Measurements from ENCODE around the gene ACBD6.

The ACBD6 gene

DNA sequence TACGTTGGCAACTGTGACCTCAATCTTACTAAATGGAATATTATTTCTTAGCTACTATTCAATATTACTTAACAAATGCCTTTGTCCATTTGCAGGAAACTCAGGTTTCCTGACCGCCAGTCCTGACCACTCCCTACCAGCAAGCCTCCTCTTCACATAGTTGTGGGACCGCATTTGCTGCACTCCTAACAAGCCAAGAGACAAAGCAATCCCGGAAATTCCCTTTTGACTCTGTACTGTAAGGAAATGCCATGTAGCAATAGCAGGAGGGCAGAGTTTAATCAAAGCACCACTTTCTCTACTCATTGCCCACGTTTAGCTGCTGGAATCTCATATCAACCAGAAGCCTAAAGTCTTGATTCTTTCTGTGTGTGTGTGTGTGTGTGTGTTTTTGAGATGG lies 28.1 kb upstream of the ACBD6 start:
- in situ Hi-C loops (cut with HindIII; ENCODE audit: low pct_ligation_motif_present, low pct_unique_long_range_greater_than_20kb, low sequenced_read_pairs): loop anchor here (25.0 kb wide), 1 partner anchor 332 kb away; no protein-coding TSS in a partner anchor
- peak; percentile 25 for DNase-seq

DNA sequence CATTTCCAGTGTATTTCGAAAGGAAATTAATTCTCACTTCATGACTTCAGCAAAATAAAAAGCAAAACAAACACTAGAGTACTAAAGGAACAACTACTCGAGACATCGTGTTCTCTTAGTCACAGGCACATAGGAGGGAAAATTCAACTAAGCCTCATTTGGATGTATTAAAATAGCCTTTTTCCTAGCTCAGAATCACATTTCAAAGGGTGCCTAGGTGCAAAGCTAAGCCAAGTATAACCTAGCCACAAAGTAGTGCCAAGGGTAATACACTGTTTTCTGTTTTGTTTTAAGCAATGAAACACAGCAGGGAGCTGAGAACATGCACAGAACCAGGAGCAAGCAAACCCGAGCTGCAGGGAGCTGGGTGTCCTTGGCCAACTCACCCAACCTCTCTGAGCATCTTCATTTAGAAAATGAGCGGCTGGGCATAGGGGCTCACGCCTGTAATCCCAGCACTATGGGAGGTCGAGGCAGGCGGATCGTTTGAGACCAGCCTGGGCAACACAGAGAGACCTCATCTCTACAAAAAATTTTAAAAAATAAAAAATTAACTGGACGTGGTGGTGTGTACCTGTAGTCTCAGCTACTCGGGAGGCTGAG lies 26.6 kb upstream of the ACBD6 start:
- no peak for DNase-seq
- in situ Hi-C loops (cut with HindIII; ENCODE audit: low pct_ligation_motif_present, low pct_unique_long_range_greater_than_20kb, low sequenced_read_pairs): loop anchor here (25.0 kb wide), 1 partner anchor 333 kb away; no protein-coding TSS in a partner anchor

DNA sequence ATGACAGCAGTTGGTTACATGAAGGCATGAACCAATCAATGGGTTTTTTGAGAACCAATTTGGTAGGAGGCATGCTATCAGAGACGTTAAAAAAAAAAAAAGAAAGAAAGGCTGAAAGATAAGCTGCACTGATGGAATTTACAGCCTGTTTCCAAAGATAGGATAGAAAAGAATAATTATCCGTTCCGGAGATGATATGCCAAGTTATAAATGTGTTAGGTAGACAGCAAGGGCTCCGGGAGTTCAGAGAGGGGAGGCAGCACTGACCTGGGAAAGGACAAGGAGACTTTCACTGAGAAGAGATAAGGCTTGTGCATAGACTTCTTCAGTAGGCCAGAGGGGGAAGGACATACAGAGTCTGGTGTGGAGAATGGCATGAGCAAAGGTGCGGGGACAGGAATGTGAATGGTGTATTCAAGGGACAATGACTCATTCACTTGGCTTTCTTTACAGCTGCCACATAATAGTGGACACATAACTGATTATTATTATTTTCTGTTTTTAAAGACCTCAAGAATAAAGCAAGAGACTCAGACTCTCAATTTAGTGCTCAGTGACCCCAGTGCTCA lies 24.8 kb upstream of the ACBD6 start:
- in situ Hi-C loops (cut with HindIII; ENCODE audit: low pct_ligation_motif_present, low pct_unique_long_range_greater_than_20kb, low sequenced_read_pairs): loop anchor here (25.0 kb wide), 1 partner anchor 335 kb away; no protein-coding TSS in a partner anchor
- DNase-seq: peak; percentile 13

DNA sequence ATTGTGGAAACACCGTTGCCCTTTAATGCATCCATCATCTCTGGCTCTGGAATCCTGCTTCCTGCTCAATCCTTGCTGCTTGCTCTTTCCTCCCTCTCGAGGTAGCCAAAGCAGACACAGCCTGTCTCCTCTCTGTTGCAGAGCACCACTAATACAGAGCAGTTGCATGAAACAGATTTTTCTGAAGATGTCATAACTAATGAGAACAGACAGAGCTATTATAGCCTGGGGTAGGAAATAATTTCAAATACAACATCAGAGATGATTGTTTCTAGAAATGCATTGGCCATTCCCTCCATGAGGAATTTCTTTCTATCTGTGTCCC lies 23.3 kb upstream of the ACBD6 start:
- in situ Hi-C loops (cut with HindIII; ENCODE audit: low pct_ligation_motif_present, low pct_unique_long_range_greater_than_20kb, low sequenced_read_pairs): loop anchor here (25.0 kb wide), 1 partner anchor 337 kb away; no protein-coding TSS in a partner anchor
- no peak for DNase-seq

GRCh38 chr1:180524915-180525714 lies 22.7 kb upstream of the ACBD6 start:
- in situ Hi-C loops (cut with HindIII; ENCODE audit: low pct_ligation_motif_present, low pct_unique_long_range_greater_than_20kb, low sequenced_read_pairs): loop anchor here (25.0 kb wide), 1 partner anchor 337 kb away; no protein-coding TSS in a partner anchor
- DNase-seq: no peak

GRCh38 chr1:180524160-180524914 lies 22.0 kb upstream of the ACBD6 start:
- DNase-seq: no peak
- in situ Hi-C loops (cut with HindIII; ENCODE audit: low pct_ligation_motif_present, low pct_unique_long_range_greater_than_20kb, low sequenced_read_pairs): no loop called here

DNA sequence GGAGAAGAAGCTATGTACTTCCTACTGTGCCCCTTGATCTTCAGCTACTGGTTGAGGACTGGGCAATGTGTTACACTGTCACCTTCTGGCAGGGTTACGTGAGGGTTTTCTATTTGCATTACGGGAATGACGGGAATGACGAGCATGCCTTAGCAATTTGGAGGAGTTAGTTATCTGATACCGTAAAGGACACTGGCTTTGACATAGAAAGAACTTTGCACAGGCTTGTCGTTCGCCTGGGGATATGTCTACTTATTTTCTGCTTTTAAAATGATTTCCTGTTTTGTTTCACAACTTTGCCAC lies 19.8 kb upstream of the ACBD6 start:
- in situ Hi-C loops (cut with HindIII; ENCODE audit: low pct_ligation_motif_present, low pct_unique_long_range_greater_than_20kb, low sequenced_read_pairs): no loop called here
- DNase-seq: no peak

- DNase-seq: no peak
- in situ Hi-C loops (cut with HindIII; ENCODE audit: low pct_ligation_motif_present, low pct_unique_long_range_greater_than_20kb, low sequenced_read_pairs): no loop called here
Measured at GRCh38 chr1:180521474-180522212, 19.3 kb upstream of the ACBD6 start.

DNA sequence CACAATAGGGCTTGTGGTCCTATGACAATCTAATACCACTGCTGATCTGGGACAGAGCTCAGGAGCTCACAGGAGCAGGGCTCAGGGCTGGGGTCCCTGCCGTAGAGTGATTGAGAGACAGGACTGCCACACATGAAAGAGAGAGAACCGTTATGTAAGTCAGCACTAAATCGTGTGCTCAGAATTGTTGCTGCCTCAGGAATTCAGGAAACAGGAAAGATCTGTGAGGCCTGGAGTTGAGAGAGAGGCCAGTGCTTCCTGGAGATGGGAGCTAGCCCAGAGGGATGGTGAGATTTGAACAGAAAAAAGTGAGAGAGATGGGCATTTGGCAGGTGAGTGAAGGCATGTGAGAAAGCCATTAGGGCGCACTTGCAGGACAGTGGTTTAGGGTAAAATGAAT lies 17.5 kb upstream of the ACBD6 start:
- DNase-seq: no peak
- in situ Hi-C loops (cut with HindIII; ENCODE audit: low pct_ligation_motif_present, low pct_unique_long_range_greater_than_20kb, low sequenced_read_pairs): no loop called here

DNA sequence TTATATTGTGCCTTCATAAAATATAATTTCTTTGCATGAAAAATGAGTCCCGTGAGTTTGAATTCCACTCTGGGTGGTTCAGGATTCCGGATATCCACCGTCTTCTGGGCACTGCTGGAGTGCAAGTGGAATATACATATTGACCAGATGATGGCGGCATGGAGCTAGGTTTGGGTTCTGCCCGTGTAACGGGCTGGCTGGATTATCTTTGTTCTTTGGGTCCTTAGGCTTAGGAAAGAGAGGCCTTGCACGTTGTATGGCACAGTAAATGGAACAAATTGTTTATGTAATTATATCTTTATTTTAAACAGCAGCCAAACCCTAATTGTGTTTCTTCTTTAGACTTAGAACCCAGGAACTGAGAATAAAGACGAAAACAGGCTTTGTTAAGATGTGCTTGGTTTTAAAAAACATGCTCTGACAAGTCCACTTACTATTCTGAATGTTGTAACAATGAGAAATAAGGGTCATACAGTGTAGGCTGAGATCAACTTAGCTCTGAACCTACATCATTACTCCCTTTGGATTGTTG lies 13.5 kb upstream of the ACBD6 start:
- DNase-seq: peak; percentile 88
- in situ Hi-C loops (cut with HindIII; ENCODE audit: low pct_ligation_motif_present, low pct_unique_long_range_greater_than_20kb, low sequenced_read_pairs): no loop called here

- DNase-seq: no peak
- in situ Hi-C loops (cut with HindIII; ENCODE audit: low pct_ligation_motif_present, low pct_unique_long_range_greater_than_20kb, low sequenced_read_pairs): no loop called here
Measured at GRCh38 chr1:180515364-180515763, 13.0 kb upstream of the ACBD6 start.

DNA sequence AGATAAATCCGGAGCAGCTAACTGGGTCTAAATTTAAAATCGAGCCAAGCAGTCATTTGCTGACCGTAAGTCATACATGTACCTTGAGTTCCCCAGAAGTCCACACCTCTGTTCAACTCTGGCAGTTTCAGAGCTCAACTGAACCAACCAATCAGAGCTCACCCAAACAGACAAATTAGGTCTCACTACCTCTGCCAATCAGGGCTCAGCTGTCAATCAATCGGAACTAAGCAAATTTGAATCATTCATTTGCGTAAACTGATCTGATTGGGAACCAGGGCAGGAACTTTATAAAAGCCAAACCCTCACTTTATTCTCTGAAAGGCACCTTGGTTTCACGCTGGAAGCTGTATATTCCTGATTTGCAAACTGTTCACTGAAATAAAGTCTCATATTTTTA lies 11.2 kb upstream of the ACBD6 start:
- DNase-seq: no peak
- in situ Hi-C loops (cut with HindIII; ENCODE audit: low pct_ligation_motif_present, low pct_unique_long_range_greater_than_20kb, low sequenced_read_pairs): no loop called here

GRCh38 chr1:180510882-180511281 lies 8.5 kb upstream of the ACBD6 start:
- DNase-seq: no peak
- in situ Hi-C loops (cut with HindIII; ENCODE audit: low pct_ligation_motif_present, low pct_unique_long_range_greater_than_20kb, low sequenced_read_pairs): no loop called here

GRCh38 chr1:180508725-180509097 lies 6.3 kb upstream of the ACBD6 start:
- DNase-seq: no peak
- in situ Hi-C loops (cut with HindIII; ENCODE audit: low pct_ligation_motif_present, low pct_unique_long_range_greater_than_20kb, low sequenced_read_pairs): no loop called here

DNA sequence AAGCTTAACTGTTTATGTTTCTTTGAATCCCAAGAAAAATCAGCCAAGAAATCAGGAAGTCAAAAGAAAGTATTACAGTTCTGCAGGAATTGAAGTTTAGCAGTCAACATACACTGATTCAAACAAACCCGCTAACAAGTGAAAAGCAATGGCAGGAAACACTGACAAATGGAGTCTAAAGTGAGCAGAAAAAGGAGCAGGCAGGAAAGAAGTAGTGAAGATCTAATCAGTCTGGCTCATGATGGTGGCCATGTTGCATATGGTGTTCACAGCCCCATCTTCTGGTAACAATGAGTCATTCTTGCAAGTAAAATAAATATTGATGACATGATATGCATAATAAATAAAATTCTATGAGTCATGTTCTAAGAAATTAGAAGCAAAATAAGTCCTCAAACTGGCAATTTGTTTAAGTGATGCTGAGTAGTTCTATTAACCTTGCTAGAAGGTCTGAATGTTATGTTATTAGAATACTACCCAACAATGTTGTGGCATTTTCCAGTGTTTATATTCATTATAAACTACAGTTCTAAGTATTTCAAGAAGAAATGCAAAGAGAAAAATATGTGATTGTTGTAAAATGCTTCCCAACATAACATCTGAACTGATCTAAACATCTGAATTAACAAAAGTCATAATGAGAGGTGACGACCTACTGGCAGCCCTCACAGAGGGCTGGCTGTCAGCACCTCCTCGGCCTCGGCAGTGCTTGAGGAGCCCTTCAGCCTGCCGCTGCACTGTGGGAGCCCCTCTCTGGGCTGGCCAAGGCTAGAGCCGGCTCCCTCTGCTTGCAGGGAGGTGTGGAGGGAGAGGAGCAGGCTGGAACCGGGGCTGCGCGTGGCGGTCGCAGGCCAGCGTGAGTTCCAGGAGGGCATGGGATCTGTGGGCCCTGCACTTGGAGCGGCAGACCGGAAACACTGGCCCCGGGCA lies 5.7 kb upstream of the ACBD6 start:
- in situ Hi-C loops (cut with HindIII; ENCODE audit: low pct_ligation_motif_present, low pct_unique_long_range_greater_than_20kb, low sequenced_read_pairs): no loop called here
- DNase-seq: no peak

GRCh38 chr1:180505732-180506335 lies 3.5 kb upstream of the ACBD6 start:
- no peak for DNase-seq
- in situ Hi-C loops (cut with HindIII; ENCODE audit: low pct_ligation_motif_present, low pct_unique_long_range_greater_than_20kb, low sequenced_read_pairs): no loop called here

DNA sequence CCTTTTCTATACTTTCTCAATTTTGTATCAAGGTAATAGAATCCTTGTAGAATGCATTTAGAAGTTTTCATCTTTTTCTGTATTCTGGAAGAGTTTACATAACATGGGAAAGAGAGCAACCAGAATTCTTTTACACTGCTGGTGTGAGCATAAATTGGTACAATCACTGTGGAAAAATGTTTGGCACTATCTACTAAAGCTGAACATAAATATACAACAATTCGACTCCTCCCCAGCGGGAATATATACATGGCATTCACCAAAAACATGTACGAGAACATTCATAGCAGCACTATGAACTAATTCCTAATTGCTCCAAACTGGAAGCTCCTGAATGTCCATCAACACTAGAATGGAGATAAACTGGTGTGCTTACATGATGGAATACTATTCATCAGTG lies 1.8 kb upstream of the ACBD6 start:
- in situ Hi-C loops (cut with HindIII; ENCODE audit: low pct_ligation_motif_present, low pct_unique_long_range_greater_than_20kb, low sequenced_read_pairs): no loop called here
- DNase-seq: no peak
